ENCODE data around the gene CIAPIN1. TPM values are rescaled to one million over a fixed set of nuclear protein-coding genes. Genes with fewer than 3 reads are reported as not detected.

The CIAPIN1 gene
- total and polyA plus RNA-seq, 7 donors, result 31.8 to 78.3 (median 59.7) TPM

- Histone ChIP-seq H3K4me3 (no peak overlapping the region), H3K27me3 (ENCODE audit: insufficient read depth in 3 of 3, low read length in 2 of 3) (no peaks in the 10 kb centered on the region), H3K4me1 (no peaks in the 10 kb centered on the region), H3K9me3 (no peaks in the 10 kb centered on the region), H3K27ac (no peak overlapping the region), H3K36me3 (ENCODE audit: insufficient read depth in 1 of 2, low read depth in 1 of 2) (no peaks in the 10 kb centered on the region)
- DNase-seq (no peak), ATAC-seq (no peak)
- no peak for TF ChIP-seq CTCF (IDR thresholded peaks at IDR 0.05)
- intact Hi-C loops (cut with DNase I), result no loop called here
- WGBS, 3 donors, result 62 to 70% (median 65%) methylated on average over 4 of the region's 4 CpGs
These were observed 55.9 kb downstream of the CIAPIN1 start for GRCh38 chr16:57391300-57391699.

- DNase-seq (no peak), ATAC-seq (no peak)
- TF ChIP-seq CTCF (IDR thresholded peaks at IDR 0.05), result no peak
- no peaks in the 10 kb centered on the region for H3K4me1 ChIP-seq
- 50 to 55% (median 54%) methylated on average over 5 of the region's 5 CpGs for WGBS, 3 donors
- H3K27me3 ChIP-seq (ENCODE audit: insufficient read depth in 3 of 3, low read length in 2 of 3), result no peaks in the 10 kb centered on the region
- no peak overlapping the region for H3K27ac ChIP-seq
- H3K36me3 ChIP-seq (ENCODE audit: insufficient read depth in 1 of 2, low read depth in 1 of 2), result no peaks in the 10 kb centered on the region
- intact Hi-C loops (cut with DNase I), result no loop called here
- H3K9me3 ChIP-seq, result no peaks in the 10 kb centered on the region
- H3K4me3 ChIP-seq, result no peak overlapping the region
These were observed 56.4 kb downstream of the CIAPIN1 start for GRCh38 chr16:57390636-57391295.

GRCh38 chr16:57389087-57389468 lies 58.1 kb downstream of the CIAPIN1 start:
- DNase-seq (no peak), ATAC-seq (no peak)
- Histone ChIP-seq H3K36me3 (ENCODE audit: insufficient read depth in 1 of 2, low read depth in 1 of 2) (no peaks in the 10 kb centered on the region), H3K27ac (no peak overlapping the region), H3K4me3 (no peak overlapping the region), H3K9me3 (no peaks in the 10 kb centered on the region), H3K4me1 (no peaks in the 10 kb centered on the region), H3K27me3 (ENCODE audit: insufficient read depth in 3 of 3, low read length in 2 of 3) (no peaks in the 10 kb centered on the region)
- intact Hi-C loops (cut with DNase I), result no loop called here
- TF ChIP-seq CTCF (IDR thresholded peaks at IDR 0.05), result no peak
- WGBS, 3 donors, result 91 to 93% (median 92%) methylated on average over 3 of the region's 3 CpGs

GRCh38 chr16:57388359-57389086 lies 58.7 kb downstream of the CIAPIN1 start:
- ATAC-seq (no peak), DNase-seq (no peak)
- no peaks in the 10 kb centered on the region for H3K27me3 ChIP-seq (ENCODE audit: insufficient read depth in 3 of 3, low read length in 2 of 3)
- intact Hi-C loops (cut with DNase I), result no loop called here
- TF ChIP-seq CTCF (IDR thresholded peaks at IDR 0.05), result no peak
- no peak overlapping the region for H3K4me3 ChIP-seq
- 55 to 69% (median 59%) methylated on average over 7 of the region's 7 CpGs for WGBS, 3 donors
- H3K4me1 ChIP-seq, result no peaks in the 10 kb centered on the region
- H3K27ac ChIP-seq, result no peak overlapping the region
- no peaks in the 10 kb centered on the region for H3K9me3 ChIP-seq
- H3K36me3 ChIP-seq (ENCODE audit: insufficient read depth in 1 of 2, low read depth in 1 of 2), result no peaks in the 10 kb centered on the region

All from psoas muscle (tissue), 8 donors.